NCI-H187 (cell line): ENCODE data around the gene KRT71.

Source experiments
- DNase-seq, 2 experiments: peaks; one replicate each; lab custom pipeline; 2025; lab: John Stamatoyannopoulos, UW

The KRT71 gene

GRCh38 chr12:52537101-52537500 lies 15.8 kb downstream of the KRT71 start:
- DNase-seq, result no peak

DNA sequence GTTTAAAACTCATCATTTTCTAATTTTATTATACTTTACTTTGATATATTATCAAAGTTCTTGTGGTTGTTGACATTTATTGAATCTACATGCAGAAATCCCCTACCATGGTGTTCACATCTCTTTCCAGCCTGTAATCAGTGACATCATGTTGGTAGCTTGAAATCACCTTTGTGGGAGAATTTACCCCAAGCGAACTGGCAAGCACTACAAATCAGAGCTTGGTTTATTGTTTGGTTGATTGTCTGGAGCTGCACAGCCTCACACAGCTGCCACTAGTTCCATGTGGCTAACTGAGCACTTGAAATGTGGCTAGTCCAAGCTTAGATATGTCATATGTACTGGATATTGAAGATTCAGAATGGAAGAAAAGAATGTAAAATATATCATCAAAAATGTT lies 17.4 kb downstream of the KRT71 start:
- no peak for DNase-seq

- DNase-seq, result no peak
Measured at GRCh38 chr12:52534482-52534881, 18.5 kb downstream of the KRT71 start.

DNA sequence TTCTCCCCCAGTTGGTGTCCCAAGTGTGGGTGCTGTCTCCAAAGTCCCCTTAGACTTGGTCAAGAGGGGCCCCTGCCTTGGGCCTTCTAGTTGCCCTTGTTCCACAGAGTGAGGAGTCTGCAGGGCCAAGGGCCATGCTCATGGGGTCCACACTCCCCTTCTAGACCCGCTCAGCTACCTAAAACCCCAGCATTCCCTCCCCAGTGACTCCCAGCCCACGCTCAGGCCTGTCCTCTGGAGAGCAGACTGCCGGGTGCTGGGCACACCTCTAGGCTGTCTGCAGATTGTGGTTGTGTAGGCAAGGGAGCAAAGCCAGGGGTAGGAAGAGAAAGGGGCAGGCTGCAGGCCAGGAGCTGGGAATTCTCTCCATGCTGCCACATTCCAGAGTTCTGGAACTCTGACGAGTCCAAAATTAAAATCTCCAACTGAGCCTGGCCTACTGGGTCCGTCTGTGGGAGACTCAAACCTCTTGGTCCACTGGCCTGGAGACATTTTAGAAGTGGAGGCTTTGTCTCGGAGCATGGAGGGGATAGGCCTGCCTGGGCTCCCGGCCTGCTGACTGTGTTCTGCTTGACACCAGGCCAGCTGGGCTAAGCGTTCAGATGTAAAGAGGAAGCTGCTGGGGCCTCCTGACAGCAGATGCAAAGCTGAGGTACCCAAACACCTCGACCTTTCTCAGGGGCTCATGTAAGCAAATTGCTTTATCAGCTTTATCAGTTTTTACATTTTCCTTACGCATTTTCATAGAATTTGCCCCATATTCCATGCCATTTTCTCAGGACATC lies 19.1 kb downstream of the KRT71 start:
- DNase-seq, result no peak

DNA sequence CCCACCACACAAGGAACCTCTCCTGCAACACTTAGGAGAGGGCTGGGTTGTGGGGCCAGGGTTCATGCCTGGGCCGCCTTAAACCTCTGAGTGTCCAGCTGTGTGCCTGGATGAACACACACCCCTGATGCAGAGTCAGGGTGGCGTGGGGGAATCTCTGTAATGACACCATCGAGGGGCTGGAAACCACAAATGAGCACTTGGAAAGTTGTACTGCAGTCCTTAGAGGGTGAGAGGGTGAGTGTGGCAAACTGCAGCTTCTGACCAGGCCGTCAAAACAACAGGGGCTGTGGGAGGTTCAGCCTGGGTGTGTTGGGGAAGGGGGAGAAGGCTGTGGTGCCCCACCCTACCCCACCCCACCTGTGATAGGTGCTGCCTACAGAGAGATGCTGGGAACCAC lies 20.3 kb downstream of the KRT71 start:
- DNase-seq, result no peak

- DNase-seq, result no peak
Measured at GRCh38 chr12:52531566-52532300, 21.2 kb downstream of the KRT71 start.

GRCh38 chr12:52530905-52531304 lies 22.0 kb downstream of the KRT71 start:
- DNase-seq, result no peak

GRCh38 chr12:52530366-52530765 lies 22.6 kb downstream of the KRT71 start:
- DNase-seq, result no peak

DNA sequence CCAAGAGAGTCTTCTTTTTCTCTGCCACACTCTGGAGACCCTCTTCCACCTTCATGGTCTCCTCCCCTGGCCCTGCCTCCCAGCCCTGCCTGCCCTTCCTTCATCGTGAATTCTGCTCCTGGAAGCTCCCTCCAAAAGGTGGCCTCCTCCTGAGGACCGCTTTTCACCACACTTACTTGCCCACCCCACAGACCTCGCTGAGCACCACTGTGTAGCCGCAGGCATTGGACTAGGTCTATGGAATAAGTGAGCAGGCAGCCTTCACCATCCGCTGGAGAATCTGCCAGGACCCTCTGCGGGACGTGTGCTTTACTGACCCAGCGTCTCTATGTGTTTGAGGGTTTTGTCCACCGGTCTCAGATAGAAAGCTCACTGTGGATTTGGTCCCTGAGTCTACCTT lies 23.1 kb downstream of the KRT71 start:
- DNase-seq, result no peak

GRCh38 chr12:52529417-52529816 lies 23.5 kb downstream of the KRT71 start:
- DNase-seq, result no peak

GRCh38 chr12:52528641-52529143 lies 24.3 kb downstream of the KRT71 start:
- no peak for DNase-seq

GRCh38 chr12:52527121-52527800 lies 25.7 kb downstream of the KRT71 start:
- no peak for DNase-seq

DNA sequence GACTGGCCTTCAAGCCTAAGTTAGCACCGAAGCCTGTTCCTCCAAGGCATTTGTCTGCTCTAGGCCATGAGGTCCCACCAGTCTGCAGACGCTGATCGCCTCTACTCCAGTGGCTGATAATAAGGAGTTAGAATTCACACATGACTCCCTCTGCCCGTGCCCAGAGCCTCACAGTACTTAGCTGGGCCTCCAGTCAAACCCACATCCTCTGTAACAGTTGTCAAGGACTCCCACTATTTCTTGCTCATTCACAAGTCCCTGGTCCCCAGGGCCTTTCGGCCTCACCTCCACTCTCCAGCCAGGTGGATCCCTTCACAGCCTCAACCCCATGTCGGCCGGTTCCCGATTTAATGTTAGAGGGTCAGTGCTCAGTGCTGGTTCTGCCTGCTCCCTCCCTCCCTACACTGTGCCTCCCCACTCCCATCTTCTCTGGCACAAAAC lies 26.4 kb downstream of the KRT71 start:
- no peak for DNase-seq

GRCh38 chr12:52525661-52526499 lies 27.1 kb downstream of the KRT71 start:
- no peak for DNase-seq

GRCh38 chr12:52524898-52525591 lies 27.9 kb downstream of the KRT71 start:
- no peak for DNase-seq

GRCh38 chr12:52524241-52524897 lies 28.6 kb downstream of the KRT71 start:
- DNase-seq, result no peak

DNA sequence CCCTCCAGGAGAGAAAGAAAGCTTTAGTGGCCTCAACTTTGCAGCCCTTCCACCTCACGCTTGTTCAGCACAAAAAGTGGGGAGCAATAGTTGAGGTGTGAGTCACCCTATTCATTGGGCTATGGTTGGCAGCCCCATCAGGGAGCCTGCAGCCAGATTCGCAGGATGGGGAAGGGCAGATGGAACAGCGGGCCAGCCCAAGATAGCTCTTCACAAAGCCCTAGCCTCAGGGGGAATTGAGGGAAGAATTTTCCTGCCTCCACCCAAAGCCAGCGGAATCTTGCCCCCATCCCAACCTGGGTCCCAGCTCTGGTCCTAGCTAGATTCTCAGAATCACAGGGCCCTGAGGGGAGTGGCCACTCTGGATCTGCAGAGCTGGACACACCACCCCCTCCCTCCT lies 29.1 kb downstream of the KRT71 start:
- DNase-seq, result no peak

DNA sequence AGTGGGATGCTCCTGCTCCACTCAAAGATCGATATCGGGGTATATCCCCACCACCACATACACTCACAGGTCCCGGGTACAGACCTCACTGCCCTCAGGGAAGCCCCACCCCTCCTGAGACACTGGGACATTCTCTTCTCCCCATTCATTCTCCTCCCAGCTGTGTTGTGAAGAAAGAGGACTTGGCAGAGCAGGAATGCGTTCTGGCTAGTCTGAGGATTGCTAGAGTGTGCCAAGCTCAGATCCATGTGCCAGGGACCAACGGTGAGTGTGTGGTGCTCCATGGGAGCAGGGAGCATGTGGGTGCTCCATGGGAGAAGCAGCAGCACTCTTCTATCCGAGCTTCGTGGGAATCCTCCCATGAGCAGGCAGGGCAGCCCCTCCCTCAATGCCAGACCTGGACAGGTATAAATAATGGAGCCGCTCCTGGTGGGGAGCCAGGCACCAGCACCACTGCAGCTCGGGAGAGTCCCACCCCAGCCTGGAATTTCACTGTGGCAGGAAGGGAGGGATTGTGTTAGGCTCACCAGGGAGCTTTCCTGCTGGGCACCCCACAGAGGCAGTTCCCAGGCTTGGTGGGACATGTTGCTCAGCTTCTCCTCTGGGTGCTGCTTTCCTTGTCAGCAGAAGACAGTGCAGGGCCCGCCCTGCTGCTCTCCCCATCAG lies 30.5 kb downstream of the KRT71 start:
- DNase-seq, result no peak

GRCh38 chr12:52521568-52522266 lies 31.2 kb downstream of the KRT71 start:
- no peak for DNase-seq
